ENCODE data around the gene SRP54. TPM values are rescaled to one million over a fixed set of nuclear protein-coding genes. Genes with fewer than 3 reads are reported as not detected.

SRP54 gene
- total RNA-seq, 4 donors from 2014 or later: 41.0 to 64.0 (median 47.7) TPM

DNA sequence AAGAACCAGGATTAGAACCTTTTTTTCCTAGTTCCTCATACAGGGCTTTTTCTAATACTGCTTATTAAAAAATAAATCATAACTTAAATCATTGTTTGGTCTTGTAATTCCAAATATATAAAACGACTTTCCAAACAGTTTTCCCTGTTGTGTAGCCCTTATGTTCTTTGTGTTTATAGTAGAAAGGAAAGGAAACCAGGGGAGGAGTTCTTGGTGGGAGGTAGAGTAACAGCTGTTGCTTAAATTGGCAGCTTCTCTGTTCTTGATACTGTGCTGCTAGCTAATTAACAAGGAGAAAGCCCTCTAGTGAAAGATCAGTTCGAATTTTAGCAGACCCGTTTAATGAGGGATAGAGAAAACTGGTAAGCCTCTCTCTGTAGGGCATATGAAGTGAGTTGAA, 15.0 kb downstream of the SRP54 start:
- TF ChIP-seq, protein P1, sequence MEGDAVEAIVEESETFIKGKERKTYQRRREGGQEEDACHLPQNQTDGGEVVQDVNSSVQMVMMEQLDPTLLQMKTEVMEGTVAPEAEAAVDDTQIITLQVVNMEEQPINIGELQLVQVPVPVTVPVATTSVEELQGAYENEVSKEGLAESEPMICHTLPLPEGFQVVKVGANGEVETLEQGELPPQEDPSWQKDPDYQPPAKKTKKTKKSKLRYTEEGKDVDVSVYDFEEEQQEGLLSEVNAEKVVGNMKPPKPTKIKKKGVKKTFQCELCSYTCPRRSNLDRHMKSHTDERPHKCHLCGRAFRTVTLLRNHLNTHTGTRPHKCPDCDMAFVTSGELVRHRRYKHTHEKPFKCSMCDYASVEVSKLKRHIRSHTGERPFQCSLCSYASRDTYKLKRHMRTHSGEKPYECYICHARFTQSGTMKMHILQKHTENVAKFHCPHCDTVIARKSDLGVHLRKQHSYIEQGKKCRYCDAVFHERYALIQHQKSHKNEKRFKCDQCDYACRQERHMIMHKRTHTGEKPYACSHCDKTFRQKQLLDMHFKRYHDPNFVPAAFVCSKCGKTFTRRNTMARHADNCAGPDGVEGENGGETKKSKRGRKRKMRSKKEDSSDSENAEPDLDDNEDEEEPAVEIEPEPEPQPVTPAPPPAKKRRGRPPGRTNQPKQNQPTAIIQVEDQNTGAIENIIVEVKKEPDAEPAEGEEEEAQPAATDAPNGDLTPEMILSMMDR (IDR thresholded peaks at IDR 0.05): no peak
- no peak for DNase-seq (ENCODE audit: low spot score)
- ATAC-seq (ENCODE audit: low FRiP score): no peak

DNA sequence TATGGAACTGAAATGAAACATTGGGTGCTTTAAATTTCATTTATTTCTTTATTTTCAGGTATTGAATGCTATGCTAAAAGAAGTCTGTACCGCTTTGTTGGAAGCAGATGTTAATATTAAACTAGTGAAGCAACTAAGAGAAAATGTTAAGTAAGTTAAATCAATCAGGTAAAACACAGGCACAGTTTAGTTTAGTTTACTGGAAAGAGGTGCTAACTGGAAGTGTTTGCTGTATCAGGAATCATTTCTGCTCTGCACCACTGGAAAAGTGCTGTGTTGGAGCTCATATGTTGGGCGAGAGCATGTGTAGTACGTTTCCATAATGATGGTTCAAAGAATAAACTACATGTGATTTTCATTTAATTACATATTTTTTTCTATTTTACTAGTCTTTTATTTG, 16.7 kb downstream of the SRP54 start:
- ATAC-seq (ENCODE audit: low FRiP score) (no peak), DNase-seq (ENCODE audit: low spot score) (no peak)
- TF ChIP-seq, protein P1 (IDR thresholded peaks at IDR 0.05): no peak

DNA sequence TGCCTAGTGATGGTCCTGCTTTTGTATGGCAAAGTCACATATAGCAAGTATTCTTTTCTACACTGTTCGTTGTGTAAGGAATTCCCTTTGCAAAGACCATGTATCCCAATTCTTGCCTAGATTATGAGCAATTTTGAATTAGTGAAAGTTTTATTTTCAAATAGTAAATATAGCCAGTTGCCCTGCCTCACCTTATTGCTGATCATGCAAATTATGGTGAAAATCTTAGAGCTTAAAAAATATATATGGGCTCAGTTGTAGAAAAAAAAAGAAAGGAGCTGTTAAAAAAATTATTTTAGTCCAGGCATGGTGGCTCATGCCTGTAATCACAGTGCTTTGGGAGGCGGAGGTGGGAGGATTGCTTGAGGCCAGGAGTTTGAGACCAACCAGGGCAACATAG, 18.8 kb downstream of the SRP54 start:
- ATAC-seq (ENCODE audit: low FRiP score) (no peak), DNase-seq (ENCODE audit: low spot score) (no peak)
- TF ChIP-seq, protein P1 (IDR thresholded peaks at IDR 0.05): no peak

DNA sequence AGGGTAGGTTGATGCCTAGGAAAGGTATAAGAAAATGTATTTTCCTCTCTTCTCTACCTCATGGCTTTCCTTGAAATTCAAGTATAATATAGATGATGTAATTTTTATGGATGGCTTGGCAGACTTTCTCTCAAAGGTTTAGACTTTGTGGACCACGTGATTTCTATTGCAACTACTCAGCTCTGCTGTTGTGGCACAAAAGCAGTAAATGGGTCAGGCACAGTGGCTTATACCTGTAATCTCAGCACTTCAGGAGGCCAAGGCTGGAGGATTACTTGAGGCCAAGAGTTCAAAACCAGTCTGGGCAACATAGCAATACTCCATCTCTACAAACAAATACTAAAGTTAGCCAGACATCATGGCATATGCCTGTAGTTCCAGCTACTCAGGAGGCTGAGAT, 22.0 kb downstream of the SRP54 start:
- ATAC-seq (ENCODE audit: low FRiP score) (no peak), DNase-seq (ENCODE audit: low spot score) (no peak)
- TF ChIP-seq, protein P1 (IDR thresholded peaks at IDR 0.05): no peak

DNA sequence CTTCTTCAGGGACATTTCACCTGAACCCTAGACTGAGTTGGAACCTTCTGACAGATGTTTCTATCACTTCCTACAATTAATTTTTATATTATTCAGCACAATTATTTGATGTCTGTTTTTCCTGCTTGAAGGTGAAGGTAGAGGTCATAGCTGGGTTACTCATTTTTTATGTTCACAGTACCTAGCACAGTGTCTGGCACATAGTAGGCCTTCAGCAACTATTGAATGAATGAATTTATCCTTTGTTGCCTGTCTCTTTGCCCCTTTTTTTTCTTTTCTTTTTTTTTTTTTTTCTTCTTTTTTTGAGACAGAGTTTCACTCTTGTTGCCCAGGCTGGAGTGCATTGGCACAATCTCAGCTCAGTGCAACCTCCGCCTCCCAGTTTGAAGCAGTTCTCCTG, 33.8 kb downstream of the SRP54 start:
- ATAC-seq (ENCODE audit: low FRiP score) (no peak), DNase-seq (ENCODE audit: low spot score) (no peak)
- TF ChIP-seq, protein P1 (IDR thresholded peaks at IDR 0.05): no peak

DNA sequence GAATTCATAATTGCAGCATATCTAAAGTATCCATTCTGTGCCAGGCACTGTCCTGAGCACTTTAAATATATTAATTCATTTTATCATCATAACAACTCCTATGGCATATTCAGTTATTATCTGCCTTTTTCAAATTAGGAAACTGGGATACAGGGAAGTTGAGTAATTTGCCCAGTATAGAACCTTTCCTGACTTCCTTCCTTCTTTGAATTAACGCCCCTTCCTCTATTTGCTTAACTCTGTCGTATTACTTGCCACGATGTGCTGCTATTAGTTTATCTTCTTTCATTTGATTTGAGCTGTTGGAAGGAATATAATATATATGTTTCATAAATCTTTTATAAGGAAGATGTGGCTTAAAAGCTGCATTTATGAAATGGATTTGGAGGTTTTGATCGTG, 37.9 kb downstream of the SRP54 start:
- TF ChIP-seq, protein P1 (IDR thresholded peaks at IDR 0.05): no peak
- DNase-seq (ENCODE audit: low spot score): no peak

DNA sequence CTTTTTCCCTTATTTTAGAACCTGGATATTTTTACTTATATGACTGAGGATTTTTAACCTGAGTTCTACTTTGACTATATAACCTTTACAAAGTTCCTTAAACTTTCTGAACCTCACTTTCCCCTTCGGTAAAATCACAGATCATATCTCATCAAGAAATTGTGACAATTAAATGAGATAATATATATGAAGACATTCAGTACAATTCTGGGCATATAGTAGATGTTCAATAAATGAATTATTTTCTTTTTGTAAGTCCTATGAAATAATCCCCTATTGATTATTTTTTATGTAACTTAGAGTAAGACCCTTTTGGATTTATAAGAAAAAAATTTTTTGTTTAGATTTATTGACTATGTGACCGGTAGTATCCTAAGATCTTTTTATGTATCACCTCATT, 45.6 kb downstream of the SRP54 start:
- ATAC-seq (ENCODE audit: low FRiP score) (no peak), DNase-seq (ENCODE audit: low spot score) (no peak)
- TF ChIP-seq, protein P1 (IDR thresholded peaks at IDR 0.05): no peak

More for the DNA sequence above, 37.9 kb downstream of the SRP54 start:
- ATAC-seq (ENCODE audit: low FRiP score): no peak
